Activated effector memory CD4-positive, alpha-beta T cell treated with Interleukin-2 at 50 U/mL for 16 hours (primary cell): ENCODE data around the gene TRIM41.

Experiments used
- DNase-seq: peaks from one replicate; pipeline ENCODE4 v3.0.0-alpha.2; 2020

TRIM41 gene

GRCh38 chr5:181233801-181234454 is 10.8 kb downstream of the TRIM41 start:
- no peak for DNase-seq

- no peak for DNase-seq
These were observed 11.6 kb downstream of the TRIM41 start for GRCh38 chr5:181234455-181235306.

GRCh38 chr5:181235323-181235688 is 12.2 kb downstream of the TRIM41 start:
- no peak for DNase-seq

GRCh38 chr5:181235689-181236366 is 12.7 kb downstream of the TRIM41 start:
- DNase-seq, result no peak

- DNase-seq, result no peak
These were observed 13.4 kb downstream of the TRIM41 start for GRCh38 chr5:181236471-181236870.

GRCh38 chr5:181236954-181237641 is 14.0 kb downstream of the TRIM41 start:
- no peak for DNase-seq

- DNase-seq, result no peak
These were observed 14.8 kb downstream of the TRIM41 start for GRCh38 chr5:181237729-181238385.

GRCh38 chr5:181239062-181239663 is 16.1 kb downstream of the TRIM41 start:
- no peak for DNase-seq

- DNase-seq, result no peak
These were observed 18.4 kb downstream of the TRIM41 start for GRCh38 chr5:181241393-181241975.

GRCh38 chr5:181242031-181242451 is 19.0 kb downstream of the TRIM41 start:
- no peak for DNase-seq

- no peak for DNase-seq
These were observed 20.0 kb downstream of the TRIM41 start for GRCh38 chr5:181243018-181243563.

GRCh38 chr5:181243564-181244343 is 20.7 kb downstream of the TRIM41 start, which contains the start of gene RACK1:
RACK1 (minus strand) TSS chr5:181243906; CDS start chr5:181243800, 106 bp downstream.
- peak; percentile 85 for DNase-seq

GRCh38 chr5:181245427-181246275 is 22.6 kb downstream of the TRIM41 start:
- no peak for DNase-seq

- DNase-seq, result peak; percentile 71
These were observed 23.4 kb downstream of the TRIM41 start for GRCh38 chr5:181246276-181247049.

- DNase-seq, result no peak
These were observed 25.2 kb downstream of the TRIM41 start for GRCh38 chr5:181248277-181248676.

- no peak for DNase-seq
These were observed 32.2 kb downstream of the TRIM41 start for GRCh38 chr5:181255276-181255675.

- DNase-seq, result no peak
These were observed 32.9 kb downstream of the TRIM41 start for GRCh38 chr5:181255836-181256578.

- DNase-seq, result no peak
These were observed 35.5 kb downstream of the TRIM41 start for GRCh38 chr5:181258576-181258975.
